Activated naive CD8-positive, alpha-beta T cell treated with anti-CD3 and anti-CD28 coated beads, Interleukin-2, amount 50 U/mL, for 24 hours (primary cell): ENCODE data around the gene TRAF3.

Experiments used
- ATAC-seq: fragments of 150-1000 bp; cut with Tn5 transposase; one replicate; pipeline ENCODE4 v1.10.0; 2021
- DNase-seq: peaks from one replicate; pipeline ENCODE4 v3.0.0; 2021
- H3K27ac Mint-ChIP-seq: one replicate; pipeline ENCODE4 v1.8.0; 2021; ENCODE audit warnings: mild to moderate bottlenecking, mixed read lengths
- H3K27me3 Mint-ChIP-seq: one replicate; pipeline ENCODE4 v1.8.0; 2021; ENCODE audit warnings: mixed read lengths
- H3K36me3 Mint-ChIP-seq: one replicate; pipeline ENCODE4 v1.8.0; 2021; ENCODE audit warnings: low read depth, mixed read lengths
- H3K4me1 Mint-ChIP-seq: one replicate; pipeline ENCODE4 v1.8.0; 2021; ENCODE audit warnings: mixed read lengths
- H3K4me3 Mint-ChIP-seq: one replicate; pipeline ENCODE4 v1.8.0; 2021; ENCODE audit warnings: mild to moderate bottlenecking, moderate library complexity, mixed read lengths
- H3K9me3 Mint-ChIP-seq: one replicate; pipeline ENCODE4 v1.8.0; 2021; ENCODE audit warnings: mixed read lengths

The TRAF3 gene

GRCh38 chr14:102779574-102780315, 2.5 kb downstream of the TRAF3 start:
- no peak for DNase-seq
- peak overlapping the region; percentile 97 for H3K27ac Mint-ChIP-seq
- peaks cover 32% of the 10 kb centered on the region for H3K36me3 Mint-ChIP-seq
- H3K9me3 Mint-ChIP-seq: no peaks in the 10 kb centered on the region
- H3K4me1 Mint-ChIP-seq: peaks cover 71% of the 10 kb centered on the region
- ATAC-seq: no peak
- no peaks in the 10 kb centered on the region for H3K27me3 Mint-ChIP-seq
- peak overlapping the region; percentile 95 for H3K4me3 Mint-ChIP-seq

- Mint-ChIP-seq H3K4me3 (peak overlapping the region; percentile 95), H3K27ac (no peak overlapping the region), H3K9me3 (no peaks in the 10 kb centered on the region), H3K27me3 (no peaks in the 10 kb centered on the region), H3K36me3 (peaks cover 32% of the 10 kb centered on the region), H3K4me1 (peaks cover 74% of the 10 kb centered on the region)
- ATAC-seq: no peak
- DNase-seq: no peak
Observed at GRCh38 chr14:102781063-102781462, 3.8 kb downstream of the TRAF3 start.

GRCh38 chr14:102782974-102783373, 5.7 kb downstream of the TRAF3 start:
- Mint-ChIP-seq H3K4me3 (no peak overlapping the region), H3K27ac (no peak overlapping the region), H3K9me3 (no peaks in the 10 kb centered on the region), H3K36me3 (peaks cover 36% of the 10 kb centered on the region), H3K27me3 (no peaks in the 10 kb centered on the region), H3K4me1 (peaks cover 75% of the 10 kb centered on the region)
- ATAC-seq (no peak), DNase-seq (no peak)

DNA sequence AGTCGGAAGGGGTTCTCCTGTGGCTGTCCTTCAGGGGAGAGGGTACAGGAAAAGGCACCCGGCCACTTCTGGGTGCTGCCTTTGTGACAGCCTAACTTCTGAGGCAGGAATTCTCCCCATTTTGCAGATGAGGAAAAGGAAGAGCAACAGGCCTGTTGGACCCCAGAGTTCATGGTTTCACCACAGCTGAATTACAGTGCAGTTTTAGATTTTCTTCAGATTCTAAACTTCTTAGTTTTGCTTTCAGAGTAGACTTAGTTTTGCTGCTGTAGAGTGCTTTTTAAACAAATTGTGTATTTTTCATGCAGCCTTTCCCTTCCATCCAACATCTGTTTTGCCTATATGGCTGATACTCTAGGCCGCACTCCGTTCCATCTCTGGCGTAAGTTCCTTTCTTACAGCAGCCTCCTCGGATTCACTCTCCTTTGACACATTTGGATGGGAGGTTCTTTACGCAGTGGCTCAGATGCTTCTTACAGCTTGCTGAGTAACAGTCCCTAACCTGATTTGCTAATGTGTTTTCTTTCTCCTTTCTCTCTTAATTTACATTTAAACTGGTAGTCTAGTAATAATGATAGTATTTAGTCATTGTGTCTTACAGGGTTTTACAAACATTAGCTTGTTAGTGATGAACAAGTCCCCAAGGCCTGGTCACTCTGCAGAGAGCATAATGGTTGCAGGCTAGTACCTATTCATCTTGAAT, 7.8 kb downstream of the TRAF3 start:
- Mint-ChIP-seq H3K27me3 (no peaks in the 10 kb centered on the region), H3K36me3 (peaks cover 28% of the 10 kb centered on the region), H3K9me3 (no peaks in the 10 kb centered on the region), H3K4me1 (peaks cover 74% of the 10 kb centered on the region), H3K4me3 (no peak overlapping the region), H3K27ac (peak overlapping the region; percentile 26)
- DNase-seq: no peak
- peak; percentile 17 for ATAC-seq

- H3K4me1 Mint-ChIP-seq: peaks cover 74% of the 10 kb centered on the region
- no peaks in the 10 kb centered on the region for H3K27me3 Mint-ChIP-seq
- DNase-seq (no peak), ATAC-seq (no peak)
- no peaks in the 10 kb centered on the region for H3K9me3 Mint-ChIP-seq
- H3K27ac Mint-ChIP-seq: peak overlapping the region; percentile 26
- H3K36me3 Mint-ChIP-seq: peaks cover 29% of the 10 kb centered on the region
- H3K4me3 Mint-ChIP-seq: no peak overlapping the region
Observed at GRCh38 chr14:102785595-102785963, 8.3 kb downstream of the TRAF3 start.

GRCh38 chr14:102786768-102787167, 9.5 kb downstream of the TRAF3 start:
- Mint-ChIP-seq H3K27ac (peak overlapping the region; percentile 59), H3K4me1 (peaks cover 76% of the 10 kb centered on the region), H3K9me3 (peaks cover 6% of the 10 kb centered on the region), H3K36me3 (peaks cover 32% of the 10 kb centered on the region), H3K4me3 (no peak overlapping the region), H3K27me3 (no peaks in the 10 kb centered on the region)
- ATAC-seq (peak; percentile 76), DNase-seq (no peak)

DNA sequence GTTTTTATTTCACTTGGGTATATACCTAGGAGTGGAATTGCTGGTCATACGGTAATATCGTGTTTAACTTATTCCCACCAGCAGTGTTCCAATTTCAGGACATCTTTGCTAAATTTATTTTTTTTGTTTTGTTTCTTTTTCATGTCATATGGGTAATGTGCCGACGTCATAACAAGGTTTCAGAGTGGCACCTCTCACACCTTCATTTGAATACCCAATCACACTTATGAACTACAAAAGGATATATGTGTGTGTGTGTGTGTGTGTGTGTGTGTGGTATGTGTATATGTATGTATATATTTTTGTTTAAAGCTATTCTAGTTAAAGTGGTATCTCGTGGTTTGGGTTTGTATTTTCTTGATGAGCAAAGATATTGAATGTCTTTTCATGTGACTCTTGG, 12.1 kb downstream of the TRAF3 start:
- no peak overlapping the region for H3K4me3 Mint-ChIP-seq
- H3K9me3 Mint-ChIP-seq: peaks cover 12% of the 10 kb centered on the region
- DNase-seq (no peak), ATAC-seq (no peak)
- no peak overlapping the region for H3K27ac Mint-ChIP-seq
- no peaks in the 10 kb centered on the region for H3K27me3 Mint-ChIP-seq
- peaks cover 51% of the 10 kb centered on the region for H3K36me3 Mint-ChIP-seq
- H3K4me1 Mint-ChIP-seq: peaks cover 79% of the 10 kb centered on the region

DNA sequence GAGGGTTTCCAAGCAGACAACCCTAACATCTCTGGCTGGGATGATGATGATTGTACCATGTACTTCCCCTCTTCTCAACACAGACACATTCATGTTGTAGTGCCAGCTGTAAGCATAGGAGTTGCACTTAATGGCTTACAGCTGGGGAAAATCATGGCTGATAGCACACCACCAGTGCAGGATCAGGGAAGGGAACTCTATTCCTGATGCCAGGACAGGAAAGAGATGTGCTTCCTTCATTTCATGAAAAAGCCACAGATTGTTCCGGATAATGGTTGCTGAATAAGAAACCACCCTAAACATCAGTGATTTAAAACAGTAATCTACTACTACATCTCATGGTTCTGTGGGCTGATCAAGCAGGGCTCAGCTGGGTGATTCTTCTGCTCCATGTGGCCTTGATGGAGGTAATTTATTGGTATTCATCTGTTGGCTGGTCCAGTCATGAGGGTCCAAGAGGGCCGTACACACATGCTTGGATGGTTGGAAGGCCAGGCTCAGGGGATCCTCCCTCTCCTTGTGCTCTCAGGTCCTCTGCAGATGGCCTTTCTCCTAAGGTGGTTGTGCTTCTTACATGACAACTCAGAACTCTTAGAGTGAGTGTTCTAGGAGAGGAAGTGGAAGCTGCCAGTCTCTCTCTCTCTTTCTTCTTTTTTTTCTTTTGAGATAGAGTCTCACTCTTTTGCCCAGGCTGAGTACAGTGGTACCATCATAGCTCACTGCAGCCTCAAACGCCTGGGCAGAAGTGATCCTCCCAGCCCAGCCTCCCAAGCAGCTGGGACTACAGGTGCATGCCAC, 16.5 kb downstream of the TRAF3 start:
- Mint-ChIP-seq H3K27ac (peak overlapping the region; percentile 31), H3K36me3 (peaks cover 54% of the 10 kb centered on the region)

GRCh38 chr14:102795060-102795925, 18.0 kb downstream of the TRAF3 start:
- ATAC-seq (peak; percentile 69), DNase-seq (no peak)
- Mint-ChIP-seq H3K9me3 (peaks cover 12% of the 10 kb centered on the region), H3K36me3 (peaks cover 47% of the 10 kb centered on the region), H3K4me1 (peaks cover 78% of the 10 kb centered on the region), H3K4me3 (no peak overlapping the region), H3K27me3 (no peaks in the 10 kb centered on the region), H3K27ac (peak overlapping the region; percentile 30)

More for the DNA sequence above, 16.5 kb downstream of the TRAF3 start:
- Mint-ChIP-seq H3K4me1 (peaks cover 79% of the 10 kb centered on the region), H3K4me3 (no peak overlapping the region), H3K27me3 (no peaks in the 10 kb centered on the region), H3K9me3 (peaks cover 12% of the 10 kb centered on the region)
- DNase-seq (no peak), ATAC-seq (no peak)

DNA sequence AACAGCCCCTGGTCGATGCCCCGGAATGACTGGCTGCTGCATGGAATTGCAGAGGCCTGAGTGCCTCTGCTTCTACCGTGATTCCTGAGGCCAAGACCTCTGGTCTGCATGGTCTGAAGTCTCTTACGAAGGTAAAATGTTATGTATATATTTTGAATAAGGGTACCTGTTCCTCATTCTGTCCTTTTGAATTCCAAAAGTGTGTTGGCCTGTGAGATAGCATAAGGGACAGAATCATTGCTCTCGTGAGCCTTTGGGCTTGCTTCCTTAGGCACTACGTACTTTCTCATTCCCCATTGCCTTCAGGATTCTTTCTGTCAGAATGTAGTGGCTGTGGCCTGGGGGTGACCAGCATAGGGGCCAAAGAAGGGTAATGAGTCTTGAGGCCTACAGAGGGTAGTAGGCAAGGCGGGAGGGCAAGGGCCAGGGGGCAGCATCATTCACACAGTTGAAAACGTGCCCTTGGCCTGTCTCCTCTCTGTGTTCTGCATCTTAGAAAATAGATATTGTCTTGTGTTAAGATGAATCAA, 19.5 kb downstream of the TRAF3 start:
- no peak for DNase-seq
- H3K36me3 Mint-ChIP-seq: peaks cover 37% of the 10 kb centered on the region
- no peak overlapping the region for H3K4me3 Mint-ChIP-seq
- peaks cover 68% of the 10 kb centered on the region for H3K4me1 Mint-ChIP-seq
- H3K27ac Mint-ChIP-seq: no peak overlapping the region
- no peaks in the 10 kb centered on the region for H3K27me3 Mint-ChIP-seq
- peaks cover 7% of the 10 kb centered on the region for H3K9me3 Mint-ChIP-seq
- ATAC-seq: no peak

DNA sequence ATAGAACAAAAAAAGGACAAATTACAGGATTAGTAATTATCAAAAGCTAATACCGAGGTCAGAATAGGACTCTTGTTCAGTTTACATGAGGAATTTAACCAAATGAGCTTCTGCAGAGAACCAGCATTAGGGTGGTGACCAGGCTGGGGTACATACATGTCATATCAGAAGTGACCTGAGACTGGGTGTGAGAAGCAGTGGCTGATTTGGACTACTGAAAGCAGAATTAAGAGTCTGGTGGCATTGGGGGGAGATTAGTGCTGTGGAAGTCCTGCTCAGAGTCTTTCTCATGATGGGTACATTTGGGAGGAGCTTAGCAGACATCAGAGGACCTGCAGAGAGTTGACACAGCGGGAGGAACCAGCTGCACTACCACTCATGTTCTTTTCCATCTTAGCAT, 21.7 kb downstream of the TRAF3 start:
- peaks cover 23% of the 10 kb centered on the region for H3K36me3 Mint-ChIP-seq
- H3K4me3 Mint-ChIP-seq: no peak overlapping the region
- ATAC-seq (no peak), DNase-seq (no peak)
- H3K9me3 Mint-ChIP-seq: peaks cover under 1% of the 10 kb centered on the region
- H3K27ac Mint-ChIP-seq: peak overlapping the region; percentile 14
- no peaks in the 10 kb centered on the region for H3K27me3 Mint-ChIP-seq
- peaks cover 63% of the 10 kb centered on the region for H3K4me1 Mint-ChIP-seq

- Mint-ChIP-seq H3K36me3 (peaks cover 19% of the 10 kb centered on the region), H3K4me1 (peaks cover 63% of the 10 kb centered on the region), H3K9me3 (no peaks in the 10 kb centered on the region), H3K27ac (peak overlapping the region; percentile 14), H3K4me3 (peak overlapping the region; percentile 12), H3K27me3 (no peaks in the 10 kb centered on the region)
- DNase-seq: no peak
- ATAC-seq: no peak
Observed at GRCh38 chr14:102799684-102800562, 22.7 kb downstream of the TRAF3 start.

GRCh38 chr14:102802834-102803523, 25.7 kb downstream of the TRAF3 start:
- H3K4me1 Mint-ChIP-seq: peaks cover 73% of the 10 kb centered on the region
- peak overlapping the region; percentile 14 for H3K4me3 Mint-ChIP-seq
- ATAC-seq (no peak), DNase-seq (no peak)
- no peaks in the 10 kb centered on the region for H3K9me3 Mint-ChIP-seq
- H3K27ac Mint-ChIP-seq: peak overlapping the region; percentile 80
- no peaks in the 10 kb centered on the region for H3K27me3 Mint-ChIP-seq
- H3K36me3 Mint-ChIP-seq: peaks cover 30% of the 10 kb centered on the region
